HG03095 (cell line): ENCODE measurements around the gene SLC26A11.

ENCODE experiments used
- ATAC-seq: cut with Tn5 transposase; IDR thresholded peaks from one replicate; pipeline ENCODE4 v1.9.1; 2021; ENCODE audit warnings: moderate library complexity; ENCODE audit not compliant: unreplicated experiment

SLC26A11 gene

GRCh38 chr17:80277751-80278671 is 57.8 kb downstream of the SLC26A11 start:
- no peak for ATAC-seq

- no peak for ATAC-seq
Observed at GRCh38 chr17:80279895-80280294, 59.7 kb downstream of the SLC26A11 start.

DNA sequence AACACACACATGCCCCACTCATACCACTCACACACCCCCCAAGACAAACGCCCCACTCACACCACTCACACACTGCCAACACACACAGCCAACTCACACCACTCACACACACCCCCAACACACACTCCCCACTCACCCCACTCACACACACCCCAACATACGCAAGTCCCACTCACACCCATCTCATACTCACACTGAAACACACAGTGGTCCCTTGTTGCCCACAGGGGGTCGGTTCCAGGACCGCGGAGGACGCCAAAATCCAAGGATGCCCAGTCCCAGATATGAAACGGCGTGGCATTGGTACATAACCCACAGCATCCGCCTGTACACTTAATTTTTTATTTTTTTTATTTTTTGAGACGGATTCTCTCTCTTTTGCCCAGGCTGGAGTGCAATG is 61.3 kb downstream of the SLC26A11 start:
- ATAC-seq, result no peak

DNA sequence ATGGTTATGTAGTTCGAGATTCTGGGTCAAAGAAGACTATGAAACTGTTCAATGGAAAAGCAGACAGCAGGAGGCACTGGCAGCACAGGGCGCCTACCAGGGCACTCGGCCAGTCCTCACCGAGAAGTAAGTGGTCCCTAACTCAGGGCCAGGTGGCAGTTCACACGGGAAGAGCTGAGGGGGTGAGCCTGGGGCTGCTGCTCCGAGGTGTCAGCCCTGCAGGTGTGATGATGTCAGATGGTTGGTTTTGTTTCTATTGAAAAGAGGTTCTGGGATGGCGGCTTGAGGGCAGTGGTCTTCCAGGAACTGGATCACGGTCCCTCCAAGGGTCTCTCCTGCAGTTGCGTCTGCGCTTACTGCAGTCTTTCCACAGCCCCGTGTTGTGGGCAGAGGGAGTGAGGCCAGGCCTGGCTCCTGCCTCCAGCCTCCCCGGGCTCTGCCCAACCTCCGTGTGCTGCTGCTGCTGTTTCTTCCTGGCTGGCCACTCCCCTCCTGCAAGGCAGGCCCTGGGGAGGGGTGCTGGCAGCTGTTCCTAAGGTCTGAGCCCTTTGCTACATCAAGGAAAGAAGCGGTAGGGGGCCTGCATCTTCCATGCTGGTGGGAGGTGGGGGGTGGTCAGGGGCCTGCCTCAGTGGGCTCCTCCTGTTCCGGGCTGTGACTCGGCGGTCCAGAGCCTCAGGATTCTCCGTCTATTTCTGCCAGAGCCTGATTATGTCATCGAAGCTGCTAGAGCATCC is 63.1 kb downstream of the SLC26A11 start:
- no peak for ATAC-seq

DNA sequence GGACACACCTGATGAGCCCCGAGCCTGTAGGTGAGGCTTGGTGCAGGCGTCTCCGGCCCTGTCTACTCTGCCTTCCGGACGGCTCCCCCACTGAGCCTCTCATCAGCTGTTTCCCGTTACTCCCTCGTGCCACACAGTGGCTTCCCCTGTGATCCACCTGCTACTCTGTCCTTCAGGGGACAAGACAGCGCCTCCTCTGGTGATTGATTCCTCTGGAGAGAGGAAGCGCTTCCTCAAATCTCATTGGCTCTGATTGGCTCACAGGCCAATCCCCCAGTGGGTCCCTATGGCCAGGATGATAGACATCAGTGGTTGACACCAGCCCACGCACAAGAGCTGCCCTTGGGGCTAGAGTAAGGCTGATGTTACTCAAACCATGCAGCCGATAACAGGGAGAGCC is 64.4 kb downstream of the SLC26A11 start:
- no peak for ATAC-seq

DNA sequence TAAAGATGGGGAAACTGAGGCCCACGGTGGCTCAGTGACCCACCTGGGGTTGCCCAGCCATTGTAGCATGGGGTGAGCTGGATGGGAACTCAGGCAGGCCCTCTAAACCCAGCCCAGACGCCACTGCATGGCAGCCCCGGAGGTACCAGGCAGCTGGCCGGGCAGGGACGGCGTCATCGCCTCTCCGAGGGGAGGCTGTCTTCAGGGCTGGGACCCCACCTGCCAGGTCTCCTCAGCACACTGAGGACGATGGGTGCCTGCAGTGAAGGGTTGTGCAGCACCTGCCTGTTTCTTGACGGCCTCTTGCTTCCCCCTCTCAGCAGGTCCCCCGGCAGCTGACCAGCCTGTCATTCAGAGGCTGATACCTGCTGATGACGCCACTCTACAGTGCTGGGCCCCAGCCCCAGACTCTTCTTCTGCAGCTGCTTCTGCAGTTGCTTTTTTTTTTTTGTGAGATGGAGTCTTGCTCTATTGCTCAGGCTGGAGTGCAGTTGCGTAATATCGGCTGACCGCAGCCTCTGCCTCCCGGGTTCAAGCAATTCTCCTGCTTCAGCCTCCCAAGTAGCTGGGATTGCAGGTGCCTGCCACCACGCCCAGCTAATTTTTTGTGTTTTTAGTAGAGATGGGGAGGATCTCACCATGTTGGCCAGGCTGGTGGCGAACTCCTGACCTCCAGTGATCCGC is 65.2 kb downstream of the SLC26A11 start:
- no peak for ATAC-seq

GRCh38 chr17:80286638-80286960 is 66.4 kb downstream of the SLC26A11 start:
- no peak for ATAC-seq

- ATAC-seq, result no peak
Observed at GRCh38 chr17:80287038-80287437, 66.8 kb downstream of the SLC26A11 start.

DNA sequence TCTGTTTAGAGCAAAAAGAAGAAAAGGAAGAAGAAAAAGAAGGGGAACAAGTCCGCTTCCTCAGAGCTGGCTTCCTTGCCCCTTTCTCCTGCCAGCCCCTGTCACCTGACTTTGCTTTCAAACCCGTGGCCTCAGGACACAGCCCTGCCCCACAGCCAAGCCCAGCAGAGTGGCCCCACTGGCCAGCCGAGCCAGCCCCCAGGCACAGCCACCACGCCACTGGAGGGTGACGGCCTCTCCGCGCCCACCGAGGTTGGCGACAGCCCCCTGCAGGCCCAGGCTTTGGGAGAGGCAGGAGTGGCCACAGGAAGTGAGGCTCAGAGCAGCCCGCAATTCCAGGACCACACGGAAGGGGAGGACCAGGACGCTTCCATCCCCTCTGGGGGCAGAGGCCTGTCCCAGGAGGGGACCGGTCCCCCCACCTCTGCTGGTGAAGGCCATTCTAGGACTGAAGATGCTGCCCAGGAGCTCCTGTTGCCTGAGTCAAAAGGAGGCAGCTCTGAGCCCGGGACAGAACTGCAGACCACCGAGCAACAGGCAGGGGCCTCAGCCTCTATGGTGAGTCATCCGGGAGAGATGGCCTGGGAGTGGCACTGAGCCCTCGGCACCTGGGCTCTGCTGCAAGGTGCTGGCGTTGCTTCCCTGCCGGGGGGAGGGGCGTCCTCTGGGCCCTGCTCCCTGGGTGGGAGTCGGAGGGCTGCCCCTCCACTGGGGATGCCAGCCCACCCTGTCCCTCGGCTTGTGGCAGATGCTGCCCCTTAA is 67.8 kb downstream of the SLC26A11 start:
- no peak for ATAC-seq

DNA sequence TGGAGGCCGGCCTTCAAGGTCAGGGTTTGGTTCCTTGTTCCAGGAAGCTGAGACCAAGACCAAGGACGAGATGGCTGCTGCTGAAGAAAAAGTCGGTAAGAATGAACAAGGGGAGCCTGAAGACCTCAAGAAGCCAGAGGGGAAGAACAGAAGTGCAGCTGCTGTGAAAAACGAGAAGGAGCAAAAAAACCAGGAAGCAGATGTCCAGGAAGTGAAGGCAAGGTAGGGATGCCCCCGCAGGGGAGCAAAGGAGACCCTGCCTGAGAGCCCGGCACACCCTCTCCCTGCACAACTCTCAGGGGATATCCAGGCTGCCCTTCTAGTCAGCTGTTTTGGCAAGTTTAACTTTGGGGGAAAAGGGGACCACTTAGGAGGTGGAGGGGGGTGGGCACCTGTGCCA is 69.4 kb downstream of the SLC26A11 start:
- ATAC-seq, result no peak

GRCh38 chr17:80290156-80290555 is 69.9 kb downstream of the SLC26A11 start:
- no peak for ATAC-seq

DNA sequence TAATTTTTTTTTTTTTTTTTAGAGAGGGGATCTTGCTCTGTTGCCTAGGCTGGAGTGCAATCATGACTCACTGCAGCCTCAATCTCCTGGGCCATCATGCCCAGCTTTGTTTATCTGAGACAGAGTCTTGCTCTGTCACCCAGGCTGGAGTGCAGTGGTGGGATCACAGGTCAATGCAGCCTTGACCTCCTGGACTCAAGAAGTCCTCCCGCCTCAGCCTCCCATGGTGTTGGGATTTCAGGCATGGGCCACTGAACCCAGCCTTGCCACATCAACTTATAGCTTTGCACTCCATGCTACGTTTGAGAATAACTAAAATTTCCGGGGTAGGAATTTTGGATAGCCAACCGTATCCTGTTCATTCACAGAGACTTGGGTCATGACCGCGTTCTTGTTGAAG is 71.0 kb downstream of the SLC26A11 start:
- ATAC-seq, result no peak

DNA sequence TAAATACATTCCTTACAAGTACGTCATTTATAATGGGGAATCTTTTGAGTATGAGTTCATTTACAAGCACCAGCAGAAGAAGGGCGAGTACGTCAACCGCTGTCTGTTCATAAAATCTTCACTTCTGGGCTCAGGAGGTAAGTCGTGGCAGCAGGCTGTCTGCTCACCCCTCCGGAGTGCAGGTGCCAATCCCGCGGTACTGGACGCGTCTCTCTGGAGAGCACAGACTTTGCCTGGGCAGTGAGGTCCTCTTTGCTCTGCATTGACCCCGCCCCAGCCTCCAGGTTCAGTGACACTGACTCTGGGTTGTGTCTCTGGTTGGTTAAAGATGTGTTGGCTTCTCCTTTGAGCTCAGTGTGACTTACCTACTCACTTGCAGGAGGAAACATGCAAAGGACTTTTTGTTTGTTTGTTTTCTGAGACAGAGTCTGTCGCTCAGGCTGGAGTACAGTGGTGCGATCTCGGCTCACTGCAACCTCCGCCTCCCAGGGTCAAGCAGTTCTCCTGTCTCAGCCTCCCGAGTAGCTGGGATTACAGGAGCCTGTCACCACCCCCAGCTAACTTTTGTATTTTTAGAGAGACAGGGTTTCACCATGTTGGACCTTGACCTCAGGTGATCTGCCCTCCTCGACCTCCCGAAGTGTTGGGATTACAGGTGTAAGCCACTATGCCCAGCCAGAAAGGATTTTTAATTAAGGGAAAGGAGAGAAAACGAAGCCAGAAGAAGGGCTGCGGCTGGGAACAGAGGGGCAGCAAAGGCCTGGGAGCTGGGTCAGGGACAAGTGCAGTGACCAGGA is 71.7 kb downstream of the SLC26A11 start:
- ATAC-seq, result no peak

DNA sequence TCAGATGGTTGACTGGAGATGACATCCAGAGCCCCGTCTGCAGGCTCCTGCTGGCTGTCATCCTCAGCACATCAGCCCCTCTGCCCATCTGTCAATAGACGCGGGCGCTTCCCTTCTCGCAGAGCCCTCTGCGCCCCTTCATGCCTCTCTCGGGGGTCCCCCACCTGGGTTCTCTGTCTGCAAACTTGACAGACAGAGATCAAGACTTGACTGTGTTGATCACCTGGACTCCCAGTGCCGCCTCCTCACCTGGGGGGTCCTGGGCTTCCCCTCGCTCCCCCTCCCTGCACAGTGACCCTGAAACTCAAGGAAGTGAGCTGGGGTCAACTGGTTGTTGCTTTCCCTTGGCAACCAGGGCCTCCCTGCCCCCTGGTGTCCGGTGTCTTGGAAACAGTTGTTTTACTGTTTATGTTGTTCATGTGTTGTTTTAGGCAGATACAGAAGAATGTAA is 72.3 kb downstream of the SLC26A11 start:
- ATAC-seq, result no peak

DNA sequence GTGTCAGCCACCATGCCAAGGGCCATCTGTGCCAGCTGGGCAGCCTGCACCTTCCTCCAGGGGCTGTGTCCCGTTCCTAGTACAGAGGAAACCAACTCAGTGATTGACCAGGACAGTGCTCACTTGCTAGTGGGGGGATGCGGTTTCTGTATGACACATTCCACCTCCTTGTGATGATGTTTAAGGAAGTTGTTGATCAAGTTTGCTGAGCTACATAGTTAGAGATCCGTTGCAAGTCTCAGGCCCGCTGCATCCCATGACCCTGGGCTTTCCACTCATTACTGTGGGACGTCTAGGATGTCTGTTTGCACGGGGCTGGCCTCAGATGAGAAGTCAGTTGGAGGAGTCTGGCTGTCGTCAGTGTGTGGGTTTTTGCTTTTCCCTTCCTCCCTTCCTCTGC is 74.0 kb downstream of the SLC26A11 start:
- ATAC-seq, result no peak

DNA sequence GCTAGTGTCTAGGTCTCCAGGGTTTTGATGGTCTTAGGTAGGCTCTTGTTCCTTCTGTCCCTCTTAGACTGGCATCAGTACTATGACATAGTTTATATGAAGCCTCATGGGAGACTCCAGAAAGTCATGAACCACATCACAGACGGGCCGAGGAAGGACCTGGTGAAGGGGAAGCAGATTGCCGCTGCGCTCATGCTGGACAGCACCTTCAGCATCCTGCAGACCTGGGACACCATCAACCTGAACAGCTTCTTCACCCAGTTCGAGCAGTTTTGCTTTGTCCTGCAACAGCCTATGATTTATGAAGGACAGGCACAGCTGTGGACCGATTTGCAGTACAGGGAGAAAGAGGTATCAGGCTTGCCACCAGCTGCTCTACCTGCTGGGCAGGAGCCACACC is 74.4 kb downstream of the SLC26A11 start:
- no peak for ATAC-seq

GRCh38 chr17:80295146-80295545 is 74.9 kb downstream of the SLC26A11 start:
- ATAC-seq, result no peak

GRCh38 chr17:80295559-80295958 is 75.3 kb downstream of the SLC26A11 start:
- ATAC-seq, result no peak

DNA sequence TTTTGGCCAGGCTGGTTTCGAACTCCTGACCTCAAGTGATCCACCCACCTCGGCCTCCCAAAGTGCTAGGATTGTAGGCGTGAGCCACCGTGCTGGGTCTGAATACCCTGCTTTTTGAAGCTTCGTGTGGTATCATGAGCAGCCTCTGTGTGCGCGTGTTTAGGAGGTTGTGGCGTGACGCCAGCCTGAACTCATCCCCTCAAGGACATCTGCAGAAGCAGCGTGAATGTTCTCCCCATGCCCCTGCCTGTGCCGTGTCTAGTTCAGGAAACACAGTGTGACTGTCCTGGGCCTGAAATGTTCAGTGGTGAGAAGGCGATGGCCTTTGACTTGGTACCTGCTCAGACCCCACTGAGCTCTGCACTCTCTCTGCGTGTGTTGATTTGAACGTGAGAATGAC is 76.0 kb downstream of the SLC26A11 start:
- ATAC-seq, result no peak

GRCh38 chr17:80297996-80298560 is 77.9 kb downstream of the SLC26A11 start:
- no peak for ATAC-seq
